ENCODE data around the gene ZNF789. TPM values are rescaled to one million over a fixed set of nuclear protein-coding genes. Genes with fewer than 3 reads are reported as not detected.

The ZNF789 gene
- total and polyA plus RNA-seq, 3 donors from 2014 or later: 26.2 to 32.0 (median 30.9) TPM

DNA sequence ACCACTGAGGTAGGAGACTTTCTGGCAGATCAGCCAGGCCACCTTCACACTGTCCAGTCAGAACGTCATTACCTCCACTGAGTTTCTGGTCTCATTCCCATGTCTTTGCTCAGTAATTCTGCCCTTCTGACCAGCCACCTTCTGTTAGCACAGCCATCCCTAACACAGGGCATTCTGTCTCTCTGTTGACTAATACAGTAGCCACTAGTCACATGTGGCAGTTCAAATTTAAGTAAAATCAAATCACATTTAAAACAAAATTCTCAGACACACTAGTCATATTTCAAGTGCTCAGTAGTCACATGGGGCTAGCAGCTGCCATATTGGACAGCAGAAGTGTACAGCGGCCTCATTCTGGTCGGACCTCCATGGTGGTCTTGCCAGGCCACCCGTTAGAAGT is 26.6 kb upstream of the ZNF789 start:
- Histone ChIP-seq H3K4me1 (peaks cover 15% of the 10 kb centered on the region), H3K27ac (no peak overlapping the region), H3K36me3 (ENCODE audit: low read depth, missing control alignments) (no peaks in the 10 kb centered on the region), H3K9me3 (no peaks in the 10 kb centered on the region), H3K27me3 (no peaks in the 10 kb centered on the region), H3K4me3 (no peak overlapping the region)
- 82 to 91% methylated on average over 4 of the region's 4 CpGs for WGBS, 2 donors
- no peak for TF ChIP-seq POLR2A (IDR thresholded peaks at IDR 0.05)
- TF ChIP-seq, protein P1, sequence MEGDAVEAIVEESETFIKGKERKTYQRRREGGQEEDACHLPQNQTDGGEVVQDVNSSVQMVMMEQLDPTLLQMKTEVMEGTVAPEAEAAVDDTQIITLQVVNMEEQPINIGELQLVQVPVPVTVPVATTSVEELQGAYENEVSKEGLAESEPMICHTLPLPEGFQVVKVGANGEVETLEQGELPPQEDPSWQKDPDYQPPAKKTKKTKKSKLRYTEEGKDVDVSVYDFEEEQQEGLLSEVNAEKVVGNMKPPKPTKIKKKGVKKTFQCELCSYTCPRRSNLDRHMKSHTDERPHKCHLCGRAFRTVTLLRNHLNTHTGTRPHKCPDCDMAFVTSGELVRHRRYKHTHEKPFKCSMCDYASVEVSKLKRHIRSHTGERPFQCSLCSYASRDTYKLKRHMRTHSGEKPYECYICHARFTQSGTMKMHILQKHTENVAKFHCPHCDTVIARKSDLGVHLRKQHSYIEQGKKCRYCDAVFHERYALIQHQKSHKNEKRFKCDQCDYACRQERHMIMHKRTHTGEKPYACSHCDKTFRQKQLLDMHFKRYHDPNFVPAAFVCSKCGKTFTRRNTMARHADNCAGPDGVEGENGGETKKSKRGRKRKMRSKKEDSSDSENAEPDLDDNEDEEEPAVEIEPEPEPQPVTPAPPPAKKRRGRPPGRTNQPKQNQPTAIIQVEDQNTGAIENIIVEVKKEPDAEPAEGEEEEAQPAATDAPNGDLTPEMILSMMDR (IDR thresholded peaks at IDR 0.05): no peak
- no peak for DNase-seq
- intact Hi-C loops (cut with DNase I; ENCODE audit: low total_unique reads): no loop called here

DNA sequence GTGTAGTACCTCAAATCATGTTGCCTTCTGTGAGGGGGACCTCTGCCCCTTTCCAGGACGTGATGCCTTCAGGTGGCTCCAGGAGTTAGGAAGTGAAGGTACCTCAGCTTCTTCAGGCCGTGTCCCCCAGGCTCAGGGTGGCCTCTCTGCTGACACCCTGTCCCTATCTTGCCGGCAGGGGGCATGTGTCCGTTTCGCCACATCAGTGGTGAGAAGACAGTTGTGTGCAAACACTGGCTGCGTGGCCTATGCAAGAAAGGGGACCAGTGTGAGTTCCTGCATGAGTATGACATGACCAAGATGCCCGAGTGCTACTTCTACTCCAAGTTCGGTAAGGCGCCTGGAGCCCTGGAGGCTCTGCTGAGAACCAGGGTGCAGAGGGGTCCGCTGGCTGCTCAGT is 24.7 kb upstream of the ZNF789 start:
- 84 to 90% methylated on average over 10 of the region's 10 CpGs for WGBS, 2 donors
- H3K4me3 ChIP-seq: no peak overlapping the region
- no peaks in the 10 kb centered on the region for H3K9me3 ChIP-seq
- TF ChIP-seq POLR2A (IDR thresholded peaks at IDR 0.05): no peak
- TF ChIP-seq, protein P1 (IDR thresholded peaks at IDR 0.05): no peak
- no peak for DNase-seq
- no peaks in the 10 kb centered on the region for H3K36me3 ChIP-seq (ENCODE audit: low read depth, missing control alignments)
- H3K4me1 ChIP-seq: peaks cover under 1% of the 10 kb centered on the region
- no peak overlapping the region for H3K27ac ChIP-seq
- H3K27me3 ChIP-seq: no peaks in the 10 kb centered on the region
- intact Hi-C loops (cut with DNase I; ENCODE audit: low total_unique reads): no loop called here

DNA sequence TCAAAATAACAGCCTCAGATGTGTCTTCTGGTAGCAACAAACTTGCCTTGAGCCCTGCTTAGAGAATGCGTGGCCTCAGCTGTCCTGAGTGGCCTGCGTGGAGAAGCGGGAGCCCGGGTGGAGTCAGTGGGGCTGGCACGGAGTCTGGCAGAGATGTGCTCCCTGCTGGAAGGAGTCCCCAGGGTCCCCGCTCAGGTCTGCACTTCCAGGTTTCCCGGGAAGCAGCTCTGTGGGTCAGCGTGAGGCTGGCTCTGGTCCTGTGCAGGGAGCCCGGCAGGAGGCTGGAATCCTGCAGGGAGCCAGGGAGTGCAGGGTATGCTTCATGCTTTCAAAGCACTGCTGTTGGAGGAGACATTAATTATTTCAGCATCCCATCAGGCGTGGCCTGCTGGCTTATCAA is 23.8 kb upstream of the ZNF789 start:
- 89 to 98% methylated on average over 7 to 10 of the region's 10 CpGs for WGBS, 2 donors
- Histone ChIP-seq H3K27me3 (no peaks in the 10 kb centered on the region), H3K9me3 (no peaks in the 10 kb centered on the region), H3K36me3 (ENCODE audit: low read depth, missing control alignments) (no peaks in the 10 kb centered on the region), H3K4me3 (no peak overlapping the region), H3K27ac (no peak overlapping the region), H3K4me1 (peaks cover 4% of the 10 kb centered on the region)
- intact Hi-C loops (cut with DNase I; ENCODE audit: low total_unique reads): no loop called here
- TF ChIP-seq POLR2A (IDR thresholded peaks at IDR 0.05): no peak
- TF ChIP-seq, protein P1 (IDR thresholded peaks at IDR 0.05): no peak
- DNase-seq: no peak

DNA sequence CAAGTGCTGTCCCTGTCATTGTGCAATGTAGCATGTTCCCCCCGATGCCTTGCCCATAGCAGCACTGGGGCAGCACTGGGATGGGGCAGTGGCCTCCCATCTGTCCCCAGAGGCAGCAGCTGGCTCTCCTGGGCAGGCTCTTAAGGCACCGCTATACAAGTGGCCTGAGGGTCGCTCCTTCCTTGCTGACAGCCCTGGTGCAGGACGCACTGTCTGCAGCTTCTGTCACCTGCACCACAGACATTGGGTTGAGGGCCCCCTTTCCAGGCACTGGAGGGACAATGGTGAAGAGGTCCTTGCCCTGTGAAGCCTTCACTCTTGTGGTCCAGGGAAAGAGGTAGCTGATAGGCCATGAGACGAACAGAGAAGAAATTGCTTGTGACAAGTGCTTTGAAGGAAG is 23.4 kb upstream of the ZNF789 start:
- H3K27ac ChIP-seq: no peak overlapping the region
- peaks cover 9% of the 10 kb centered on the region for H3K4me1 ChIP-seq
- TF ChIP-seq, protein P1 (IDR thresholded peaks at IDR 0.05): no peak
- no peak for TF ChIP-seq POLR2A (IDR thresholded peaks at IDR 0.05)
- 90 to 100% methylated on average over 5 of the region's 5 CpGs for WGBS, 2 donors
- no peaks in the 10 kb centered on the region for H3K36me3 ChIP-seq (ENCODE audit: low read depth, missing control alignments)
- no peaks in the 10 kb centered on the region for H3K27me3 ChIP-seq
- DNase-seq: no peak
- intact Hi-C loops (cut with DNase I; ENCODE audit: low total_unique reads): no loop called here
- H3K9me3 ChIP-seq: no peaks in the 10 kb centered on the region
- no peak overlapping the region for H3K4me3 ChIP-seq

DNA sequence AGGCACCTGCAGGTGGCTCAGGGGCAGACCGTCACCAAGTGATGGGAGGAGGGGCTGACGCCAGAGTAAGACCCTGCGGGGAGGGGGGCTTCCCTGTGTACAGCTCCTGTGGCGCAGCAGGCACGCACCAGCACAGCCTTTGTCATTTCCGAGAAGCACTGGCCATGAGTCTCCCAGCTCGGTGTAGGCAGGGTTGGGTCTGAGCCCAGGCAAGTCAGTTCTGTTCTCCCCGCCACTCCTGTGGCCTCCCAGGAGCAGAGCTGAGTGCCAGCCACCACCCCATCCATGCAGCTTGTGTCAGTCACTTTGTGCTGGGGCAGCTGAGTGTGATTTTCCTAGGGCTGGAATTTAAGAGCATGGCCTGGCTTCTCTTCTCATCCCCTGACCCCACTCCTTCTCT is 20.8 kb upstream of the ZNF789 start:
- no peak for DNase-seq
- Histone ChIP-seq H3K27ac (no peak overlapping the region), H3K36me3 (ENCODE audit: low read depth, missing control alignments) (no peaks in the 10 kb centered on the region), H3K4me1 (peaks cover 10% of the 10 kb centered on the region), H3K27me3 (no peaks in the 10 kb centered on the region), H3K9me3 (no peaks in the 10 kb centered on the region), H3K4me3 (no peak overlapping the region)
- intact Hi-C loops (cut with DNase I; ENCODE audit: low total_unique reads): no loop called here
- TF ChIP-seq, protein P1 (IDR thresholded peaks at IDR 0.05): no peak
- TF ChIP-seq POLR2A (IDR thresholded peaks at IDR 0.05): no peak
- 83% methylated on average over 2 to 8 of the region's 8 CpGs for WGBS, 2 donors

Data from testis (tissue), 3 donors.